Measurements from ENCODE around the gene TFCP2L1. TPM values are rescaled to one million over a fixed set of nuclear protein-coding genes. Genes with fewer than 3 reads are reported as not detected.

TFCP2L1 gene
- total RNA-seq, 1 donor from 2014 or later: 0.30 TPM

DNA sequence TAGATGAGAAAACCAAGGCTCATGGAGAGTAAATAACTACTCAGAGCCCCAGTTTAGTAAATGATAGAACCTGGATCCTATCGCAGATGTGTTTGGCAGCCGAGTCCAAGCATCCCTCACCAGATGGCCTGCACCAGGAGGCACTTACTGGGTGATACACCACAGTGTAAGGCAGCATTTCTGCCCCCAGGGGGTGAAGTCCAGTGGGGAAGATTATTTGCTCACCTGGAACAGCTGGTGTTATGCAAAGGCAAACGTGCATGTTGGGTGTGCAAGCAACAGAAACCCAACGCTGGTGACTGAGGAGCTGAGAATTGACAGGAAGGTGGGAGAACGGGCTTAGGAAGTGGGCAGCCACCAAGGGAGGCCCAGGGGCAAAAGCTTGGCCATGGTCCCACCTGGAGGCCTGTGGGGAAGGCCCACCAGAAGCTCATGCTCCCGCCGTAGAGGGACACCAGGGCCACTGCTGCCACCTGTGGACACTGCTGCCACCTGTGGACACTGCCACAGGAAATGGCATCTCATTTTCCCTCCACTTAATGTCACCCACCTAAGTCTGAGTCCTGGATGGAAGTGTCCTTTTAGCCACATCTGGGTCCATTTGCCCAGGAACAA, 100.6 kb downstream of the TFCP2L1 start:
- DNase-seq (ENCODE audit: low spot score) (no peak), ATAC-seq (no peak)

DNA sequence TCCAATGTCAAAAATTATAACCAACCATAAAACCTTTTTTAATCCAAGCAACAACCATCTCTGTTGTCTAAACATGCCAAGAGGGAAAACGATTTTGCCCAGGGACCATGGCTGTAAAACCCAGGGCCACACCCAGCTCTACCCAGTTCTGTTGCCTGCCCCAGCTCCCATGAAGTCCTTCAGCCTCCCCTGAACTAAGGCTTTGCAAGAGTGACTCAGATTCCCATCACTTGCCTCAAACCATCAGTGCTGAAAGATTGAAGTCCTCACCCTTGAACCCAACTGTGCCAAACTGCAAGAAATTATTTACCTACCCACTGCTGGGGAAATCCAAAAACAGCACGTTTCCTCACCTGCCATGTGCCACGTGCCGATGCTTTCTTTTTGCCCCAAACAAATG, 102.5 kb downstream of the TFCP2L1 start:
- DNase-seq (ENCODE audit: low spot score) (no peak), ATAC-seq (no peak)

- no peak for ATAC-seq
- DNase-seq (ENCODE audit: low spot score): no peak
Observed at GRCh38 chr2:121179467-121179866, 105.5 kb downstream of the TFCP2L1 start.

GRCh38 chr2:121178730-121179129, 106.3 kb downstream of the TFCP2L1 start:
- no peak for ATAC-seq

GRCh38 chr2:121177896-121178295, 107.1 kb downstream of the TFCP2L1 start:
- DNase-seq (ENCODE audit: low spot score): no peak
- ATAC-seq: no peak

More at GRCh38 chr2:121178730-121179129, 106.3 kb downstream of the TFCP2L1 start:
- no peak for DNase-seq (ENCODE audit: low spot score)

DNA sequence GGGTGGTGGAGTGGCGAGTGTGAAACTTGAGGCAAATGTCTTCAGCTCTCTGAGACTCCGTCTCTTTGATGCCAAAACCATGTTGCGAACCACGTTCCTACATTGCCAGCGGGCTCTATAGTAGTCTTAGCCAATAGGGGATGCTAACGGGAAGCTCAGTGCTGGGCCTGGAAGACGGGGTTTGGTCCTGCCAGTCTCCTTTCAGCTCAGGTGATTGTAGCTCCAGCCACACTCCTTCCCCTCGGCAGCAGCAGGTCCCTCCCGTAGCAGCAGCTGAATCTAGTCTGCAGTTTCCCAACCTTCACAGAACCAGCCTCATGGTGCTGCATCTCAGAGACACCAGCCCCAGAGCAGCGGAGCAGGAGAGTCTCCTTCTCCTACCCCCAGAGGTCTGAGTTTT, 109.7 kb downstream of the TFCP2L1 start:
- ATAC-seq (no peak), DNase-seq (ENCODE audit: low spot score) (no peak)

DNA sequence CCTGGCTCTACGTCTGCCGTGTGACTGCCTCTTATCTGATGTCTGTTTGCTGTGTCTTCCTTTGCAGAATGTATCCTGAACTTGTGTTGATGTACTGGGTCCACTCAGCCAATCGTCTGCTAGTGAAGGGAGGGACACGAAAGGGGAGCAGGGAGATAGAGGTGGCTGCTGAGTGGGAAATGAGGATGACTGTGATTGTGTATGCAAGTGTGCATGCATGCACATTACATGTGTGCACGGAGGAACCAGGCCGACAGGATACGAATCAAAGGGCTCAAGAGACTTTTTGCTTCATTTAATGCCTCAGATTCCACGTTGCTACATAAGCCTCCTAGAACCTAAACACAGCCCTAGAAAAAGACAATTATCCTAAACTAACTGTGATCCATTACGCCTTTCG, 111.2 kb downstream of the TFCP2L1 start:
- ATAC-seq (no peak), DNase-seq (ENCODE audit: low spot score) (no peak)

- ATAC-seq (no peak), DNase-seq (ENCODE audit: low spot score) (no peak)
Observed at GRCh38 chr2:121173112-121173511, 111.9 kb downstream of the TFCP2L1 start.

DNA sequence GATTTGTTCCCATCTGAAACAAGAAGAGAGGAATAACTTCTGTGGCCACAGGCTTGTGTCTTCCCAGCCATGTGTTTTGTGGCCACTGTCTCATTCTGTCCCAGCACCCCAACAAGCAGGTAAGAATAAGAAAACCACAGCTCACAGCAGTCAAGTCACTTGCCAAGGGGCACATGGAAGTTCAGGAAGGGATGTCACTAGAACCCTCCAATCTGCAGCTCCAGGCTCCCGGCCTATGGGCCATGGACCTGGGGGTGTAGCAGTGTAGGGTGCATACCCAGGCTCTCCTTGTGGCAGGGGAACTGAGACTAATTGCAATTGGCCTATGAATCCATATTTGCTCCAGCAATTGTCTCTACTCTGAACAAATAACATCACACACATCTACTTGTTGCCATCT, 112.5 kb downstream of the TFCP2L1 start:
- no peak for DNase-seq (ENCODE audit: low spot score)
- ATAC-seq: no peak

GRCh38 chr2:121171625-121172119, 113.3 kb downstream of the TFCP2L1 start:
- ATAC-seq (no peak), DNase-seq (ENCODE audit: low spot score) (no peak)

GRCh38 chr2:121170577-121170976, 114.4 kb downstream of the TFCP2L1 start:
- ATAC-seq: no peak
- no peak for DNase-seq (ENCODE audit: low spot score)

- ATAC-seq: no peak
- DNase-seq (ENCODE audit: low spot score): no peak
Observed at GRCh38 chr2:121167411-121167810, 117.6 kb downstream of the TFCP2L1 start.

Other genes with a start within 250 kb of the TFCP2L1 start
- gene RNU4ATAC, start 245.7 kb upstream of the TFCP2L1 start, total RNA-seq: not detected